Bone marrow (tissue), 2 donors: Measurements from ENCODE around the gene SYCP3.
A peak's percentile ranks its signal among the peaks of the same experiment; 100 is the strongest.
"Not testable (repeated sequence)": the region's sequence is repeated elsewhere in the genome, so short reads cannot be mapped to it uniquely, and the experiment has no call there.

Experiments used
- DNase-seq, 2 donors: peaks; one replicate each; lab custom pipeline; 2025; lab: John Stamatoyannopoulos, UW

SYCP3 gene

GRCh38 chr12:101759396-101760047, 20.3 kb upstream of the SYCP3 start:
- DNase-seq, result peak in 1 of 2 donors; percentile 3

GRCh38 chr12:101750152-101750551, 10.9 kb upstream of the SYCP3 start:
- no peak for DNase-seq

- no peak for DNase-seq
These were observed 10.4 kb upstream of the SYCP3 start for GRCh38 chr12:101749657-101750056.

- no peak for DNase-seq
These were observed 9.6 kb upstream of the SYCP3 start for GRCh38 chr12:101748907-101749306.

GRCh38 chr12:101747697-101748096, 8.4 kb upstream of the SYCP3 start:
- peak in 1 of 2 donors; percentile 49 for DNase-seq

GRCh38 chr12:101746661-101747060, 7.4 kb upstream of the SYCP3 start:
- DNase-seq, result no peak

- no peak for DNase-seq
These were observed 6.9 kb upstream of the SYCP3 start for GRCh38 chr12:101746196-101746595.

- DNase-seq, result no peak
These were observed 6.2 kb upstream of the SYCP3 start for GRCh38 chr12:101745481-101745880.

- no peak for DNase-seq
These were observed 4.6 kb upstream of the SYCP3 start for GRCh38 chr12:101743724-101744472.

GRCh38 chr12:101743242-101743641, 4.0 kb upstream of the SYCP3 start:
- DNase-seq, result no peak

- DNase-seq, result no peak
These were observed 1.7 kb upstream of the SYCP3 start for GRCh38 chr12:101740980-101741379.

GRCh38 chr12:101740566-101740965, 1.3 kb upstream of the SYCP3 start:
- no peak for DNase-seq

- no peak for DNase-seq
These were observed 1.8 kb downstream of the SYCP3 start for GRCh38 chr12:101737476-101737875.

GRCh38 chr12:101734482-101734881, 4.8 kb downstream of the SYCP3 start:
- not testable (repeated sequence) for DNase-seq

- DNase-seq, result no peak
These were observed 6.1 kb downstream of the SYCP3 start for GRCh38 chr12:101733166-101733565.

- no peak for DNase-seq
These were observed 6.9 kb downstream of the SYCP3 start for GRCh38 chr12:101732318-101732717.

GRCh38 chr12:101729842-101730241, 9.4 kb downstream of the SYCP3 start:
- no peak for DNase-seq

- no peak for DNase-seq
These were observed 12.2 kb downstream of the SYCP3 start for GRCh38 chr12:101727098-101727497.

- DNase-seq, result no peak
These were observed 16.9 kb downstream of the SYCP3 start for GRCh38 chr12:101722392-101722791.

GRCh38 chr12:101720118-101720517, 19.1 kb downstream of the SYCP3 start:
- DNase-seq, result no peak

- no peak for DNase-seq
These were observed 19.7 kb downstream of the SYCP3 start for GRCh38 chr12:101719566-101719965.

- peak in 1 of 2 donors; percentile 19 for DNase-seq
These were observed 24.3 kb downstream of the SYCP3 start for GRCh38 chr12:101714877-101715444.

- DNase-seq, result no peak
These were observed 25.3 kb downstream of the SYCP3 start for GRCh38 chr12:101713930-101714329.
